A172 (cell line): ENCODE data around the gene CDR2L. TPM values are rescaled to one million over a fixed set of nuclear protein-coding genes. Genes with fewer than 3 reads are reported as not detected.
"Not testable (repeated sequence)": the region's sequence is repeated elsewhere in the genome, so short reads cannot be mapped to it uniquely, and the experiment has no call there.

Experiments
- DNase-seq: peaks from one replicate; pipeline ENCODE4 v3.0.0-alpha.2; 2015; ENCODE audit warnings: low spot score
- total RNA-seq: library from RNA; depleted of rRNA; stranded (reverse); fragments of >200 nt; shearing (Covaris generic); gene quantifications from 2 replicates; pipeline ENCODE4 v1.2.3, GENCODE V29; 2014; rRNA removed

CDR2L gene
- total RNA-seq, 1 experiment from 2014 or later, result 26.6 TPM

DNA sequence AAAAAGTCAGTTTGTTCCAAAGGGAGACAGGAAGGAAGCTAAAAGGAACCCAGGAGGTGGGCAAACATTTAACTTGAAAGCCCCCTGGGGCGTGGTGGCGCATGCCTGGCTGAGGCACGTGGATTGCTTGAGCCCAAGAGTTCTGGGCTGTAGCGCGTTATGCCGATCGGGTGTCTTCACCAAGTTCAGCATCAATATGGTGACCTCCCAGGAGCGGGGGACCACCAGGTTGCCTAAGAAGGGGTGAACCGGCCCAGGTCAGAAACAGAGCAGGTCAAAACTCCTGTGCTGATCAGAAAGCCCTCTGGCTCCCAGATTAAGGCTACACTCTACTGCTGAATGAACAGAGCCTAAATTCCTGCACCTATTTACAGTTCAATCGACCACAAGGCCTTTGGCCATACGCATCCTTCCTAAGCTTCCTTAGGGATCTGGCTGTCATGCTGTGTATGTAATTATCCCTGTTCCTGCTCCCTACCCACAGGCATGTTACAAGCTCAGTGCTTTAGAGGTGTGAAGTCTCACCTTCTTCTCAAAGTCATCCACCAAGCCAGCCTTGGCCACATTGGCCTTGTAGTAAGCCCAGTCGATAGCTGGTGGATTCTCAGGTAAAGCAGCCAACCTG lies 54.3 kb downstream of the CDR2L start:
- no peak for DNase-seq

DNA sequence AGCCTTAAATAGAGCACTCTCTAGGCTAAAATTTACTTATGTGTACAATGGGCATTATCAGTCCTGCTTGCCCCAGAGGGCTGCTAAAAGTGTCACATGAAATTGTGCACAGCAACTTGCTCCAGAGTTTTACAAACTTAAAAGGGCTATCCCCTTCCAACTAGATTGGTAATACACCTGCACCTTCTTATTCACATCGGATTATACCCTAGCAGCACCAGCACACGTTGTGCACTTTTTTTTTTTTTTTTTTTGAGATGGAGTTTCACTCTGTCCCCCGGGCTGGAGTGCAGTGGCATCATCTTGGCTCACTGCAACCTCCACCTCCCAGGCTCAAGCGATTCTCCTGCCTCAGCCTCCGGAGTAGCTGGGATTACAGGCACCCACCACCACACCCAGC lies 56.4 kb downstream of the CDR2L start:
- not testable (repeated sequence) for DNase-seq

DNA sequence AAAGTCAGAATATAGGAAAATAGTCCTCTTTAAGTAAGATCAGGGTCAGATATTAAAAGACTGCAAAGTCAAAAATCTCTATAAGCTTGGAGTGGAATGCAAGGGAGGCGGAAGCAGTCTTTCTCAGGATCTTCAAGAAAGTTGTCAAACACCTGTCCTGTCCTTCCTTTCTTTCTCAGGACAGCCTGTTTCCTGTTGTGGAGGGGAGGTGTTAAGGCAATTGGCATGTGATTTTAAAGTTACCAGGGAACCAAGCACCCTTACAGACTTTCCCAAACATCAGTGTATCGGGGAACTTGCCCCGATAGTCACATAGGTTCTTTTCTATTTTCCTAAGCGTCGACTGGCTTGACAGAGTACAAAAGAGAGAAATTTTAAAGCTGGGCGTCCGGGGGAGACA lies 57.3 kb downstream of the CDR2L start:
- DNase-seq, result no peak

DNA sequence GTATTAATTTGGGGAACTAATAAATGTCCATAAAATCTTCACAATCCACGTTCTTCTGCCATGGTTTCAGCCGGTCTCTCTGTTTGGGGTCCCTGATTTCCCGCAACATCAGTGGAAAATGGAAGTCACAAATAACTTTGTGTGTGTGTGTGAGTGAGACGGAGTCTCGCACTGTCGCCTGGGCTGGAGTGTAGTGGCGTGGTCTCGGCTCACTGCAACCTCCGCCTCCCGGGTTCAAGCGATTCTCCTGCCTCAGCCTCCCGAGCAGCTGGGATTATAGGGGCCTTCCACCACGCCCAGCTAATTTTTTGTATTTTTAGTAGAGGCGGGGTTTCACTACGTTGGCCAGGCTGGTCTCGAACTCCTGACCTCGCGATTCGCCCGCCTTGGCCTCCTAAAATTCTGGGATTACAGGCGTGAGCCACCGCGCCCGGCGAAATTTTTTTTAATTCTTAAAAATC lies 58.5 kb downstream of the CDR2L start:
- not testable (repeated sequence) for DNase-seq

DNA sequence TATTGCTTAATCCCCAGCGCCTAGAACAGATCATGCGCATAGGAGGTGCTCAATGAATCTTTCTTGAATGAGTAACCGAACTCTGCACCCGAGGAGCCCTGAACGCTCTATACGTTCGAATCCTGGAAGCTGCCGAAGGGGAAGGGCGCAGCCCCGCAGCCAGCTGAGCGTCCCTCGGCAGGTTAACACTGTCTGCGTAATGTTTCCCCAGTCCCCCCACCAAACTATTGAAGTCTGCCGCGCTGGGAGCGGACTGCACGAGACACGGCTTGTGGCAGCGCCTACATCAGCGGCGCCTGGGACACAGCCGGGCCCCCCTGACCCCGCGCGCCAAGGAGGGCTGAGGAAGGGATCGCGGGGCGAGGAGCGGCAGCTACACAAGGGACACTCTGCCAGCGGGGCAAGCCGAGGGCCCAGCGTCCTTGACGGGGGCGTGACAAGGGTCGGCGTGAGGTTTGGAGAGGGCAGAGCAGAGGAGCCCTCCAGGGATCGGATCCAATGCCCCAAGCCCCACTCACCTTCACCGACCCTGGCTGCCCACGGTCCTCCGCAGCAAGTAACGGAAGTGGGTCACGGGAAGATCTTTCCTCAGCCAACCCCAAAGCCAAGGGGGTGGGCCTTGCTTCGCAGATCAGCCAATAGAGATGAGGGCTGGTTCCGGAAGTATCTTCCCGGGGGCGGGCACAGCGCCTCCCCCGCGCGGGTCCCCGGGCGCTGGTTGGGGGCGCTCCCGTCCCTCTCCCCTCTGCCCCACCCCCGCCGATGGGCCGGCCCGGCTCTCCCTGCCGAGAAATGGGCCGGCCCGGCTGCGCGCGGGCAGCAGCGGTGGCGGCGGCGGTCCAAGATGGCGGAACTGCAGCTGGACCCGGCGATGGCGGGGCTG lies 59.2 kb downstream of the CDR2L start, which contains the start of the genes ATP5PD and KCTD2:
ATP5PD (minus strand) TSS at position 563 of the 883 bp plus-strand sequence. CDS start 4,319 bp downstream, outside the sequence.
KCTD2 (plus strand) TSS at position 819 of the 883 bp plus-strand sequence; CDS start at position 845, 26 bp downstream.
- DNase-seq, result peak; percentile 96

DNA sequence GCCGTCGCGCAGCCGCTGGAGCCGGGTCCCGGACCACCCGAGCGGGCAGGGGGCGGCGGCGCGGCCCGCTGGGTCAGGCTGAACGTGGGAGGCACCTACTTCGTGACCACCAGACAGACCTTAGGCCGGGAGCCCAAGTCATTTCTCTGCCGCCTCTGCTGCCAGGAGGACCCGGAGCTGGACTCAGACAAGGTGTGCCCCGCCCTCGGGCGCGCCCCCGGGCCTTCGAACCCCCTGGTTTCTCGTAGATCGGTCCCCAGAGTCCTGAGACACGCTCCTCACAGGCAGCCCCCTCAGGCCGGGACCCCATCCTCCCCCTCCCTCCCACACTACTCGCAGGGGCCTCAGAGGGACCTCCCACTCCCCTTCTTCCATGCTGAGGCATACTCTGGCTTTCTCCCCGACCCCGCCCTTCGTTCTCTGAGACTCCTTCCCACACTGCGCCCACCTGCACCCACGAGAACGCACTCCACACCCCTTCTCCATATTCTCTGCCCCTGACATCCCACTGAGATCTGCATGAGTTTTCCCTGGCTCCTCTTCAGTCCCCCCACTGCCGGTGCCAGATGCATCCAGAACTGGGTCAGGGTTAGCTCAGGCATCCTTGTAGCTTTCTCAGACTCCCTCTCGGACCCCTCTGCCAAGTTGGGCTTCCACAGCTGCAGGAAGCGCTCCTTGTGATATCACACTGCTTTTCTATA lies 60.1 kb downstream of the CDR2L start:
- DNase-seq, result no peak

DNA sequence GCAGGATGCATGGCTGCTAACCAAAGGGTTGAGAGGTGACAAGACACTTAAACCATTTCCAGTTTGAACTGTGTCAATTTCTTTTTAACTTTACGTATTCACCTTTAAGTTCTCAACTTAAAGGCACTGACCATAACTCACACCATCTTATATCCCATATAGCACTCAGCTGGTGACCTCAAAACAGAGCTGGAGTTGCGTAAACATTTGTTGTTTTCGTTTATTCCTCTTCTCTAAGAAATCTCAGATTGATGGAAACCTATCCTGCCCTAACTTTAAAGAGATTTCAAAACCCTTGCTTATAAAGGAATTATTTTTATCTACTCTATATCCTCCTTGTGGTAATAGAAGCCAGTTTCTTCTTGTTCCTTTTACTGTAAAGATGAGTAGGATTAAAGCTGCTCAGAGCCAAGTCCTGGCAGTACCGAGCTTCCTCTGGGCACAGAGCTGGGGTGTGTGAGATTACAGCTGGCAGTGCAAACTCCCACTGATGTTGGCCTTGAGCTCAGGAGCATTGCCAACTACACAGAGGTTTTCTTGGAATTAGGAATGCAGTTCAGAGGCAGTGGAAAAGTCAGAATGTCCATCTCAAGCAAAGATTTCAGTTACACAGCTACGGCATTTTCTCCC lies 60.9 kb downstream of the CDR2L start:
- DNase-seq, result no peak

DNA sequence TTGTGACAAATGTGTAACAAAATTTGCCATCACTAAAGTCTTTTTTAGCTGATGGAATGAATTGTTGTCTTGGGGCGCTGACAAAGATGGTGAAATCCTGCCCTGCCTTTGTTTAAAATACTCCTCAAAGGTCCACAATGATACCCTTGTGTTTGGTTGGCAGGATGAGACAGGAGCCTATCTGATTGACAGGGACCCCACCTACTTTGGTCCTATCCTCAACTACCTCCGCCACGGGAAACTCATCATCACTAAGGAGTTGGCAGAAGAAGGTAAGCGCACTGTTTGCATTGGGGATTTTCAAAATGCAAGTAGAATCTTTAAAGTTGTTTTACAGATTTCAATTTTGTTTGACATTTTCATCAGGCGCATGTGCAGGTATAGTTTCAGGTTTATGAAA lies 61.6 kb downstream of the CDR2L start:
- no peak for DNase-seq

DNA sequence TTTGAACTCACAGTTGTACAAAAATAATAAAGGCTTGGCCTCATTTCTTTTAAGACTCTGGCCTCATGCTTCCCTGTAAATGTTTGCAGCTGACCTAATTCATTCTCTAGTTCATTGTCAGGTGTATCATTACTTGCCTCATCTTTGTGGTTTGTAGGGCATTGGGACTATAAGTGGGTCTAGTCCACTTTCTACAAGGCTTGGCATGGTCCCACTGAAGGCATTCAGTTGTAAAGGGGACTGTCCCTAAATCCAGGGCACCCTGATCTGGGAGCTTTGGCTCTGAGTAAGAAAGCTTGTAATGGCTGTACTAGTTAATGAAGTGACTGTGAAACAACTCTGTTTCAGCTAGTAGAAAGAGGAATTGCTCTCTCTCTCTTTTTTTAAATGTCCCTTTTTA lies 62.3 kb downstream of the CDR2L start:
- DNase-seq, result no peak

DNA sequence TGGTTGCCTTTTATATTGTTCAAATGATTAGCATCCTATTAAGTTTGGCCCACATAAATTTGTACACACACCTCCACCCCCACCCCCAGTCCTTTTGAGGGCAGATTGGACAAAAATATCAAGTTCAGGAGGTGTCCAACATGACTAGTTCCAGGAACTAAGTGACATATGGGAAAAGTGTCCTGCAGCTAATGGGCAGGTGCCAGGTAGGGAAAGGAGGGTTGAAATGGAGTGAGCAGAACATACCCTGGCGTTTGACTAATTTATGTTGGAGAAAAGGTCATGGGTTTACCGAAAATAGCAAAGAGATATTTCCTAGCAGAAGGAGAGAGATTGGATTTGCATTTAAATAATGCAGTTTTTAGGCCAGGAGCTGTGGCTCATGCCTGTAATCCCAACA lies 64.5 kb downstream of the CDR2L start:
- DNase-seq, result no peak

Other genes starting within 250 kb of the CDR2L start
- gene NHERF1, start 239.0 kb upstream of the CDR2L start, total RNA-seq, result 205 and 246 TPM in 2 replicates
- 22.8 and 32.5 TPM in 2 replicates for gene NAT9, start 211.3 kb upstream of the CDR2L start, total RNA-seq
- gene GRIN2C, start 127.7 kb upstream of the CDR2L start, total RNA-seq, result 0.05 and 0.69 TPM in 2 replicates
- 35.9 and 44.1 TPM in 2 replicates for gene FDXR, start 114.6 kb upstream of the CDR2L start, total RNA-seq
- gene FADS6, start 94.0 kb upstream of the CDR2L start, total RNA-seq, result not detected in 2 replicates
- gene USH1G, start 64.4 kb upstream of the CDR2L start, total RNA-seq, result 0.28 TPM in 1 of 2 replicates, not detected in the other
- not detected in 2 replicates for gene OTOP2, start 63.4 kb upstream of the CDR2L start, total RNA-seq
- not detected in 2 replicates for gene OTOP3, start 51.7 kb upstream of the CDR2L start, total RNA-seq
- gene HID1, start 14.9 kb upstream of the CDR2L start, total RNA-seq, result 0.65 and 2.7 TPM in 2 replicates
- gene MRPL58, start 25.0 kb downstream of the CDR2L start, total RNA-seq, result 135 TPM in 2 replicates
- gene ATP5PD, start 59.3 kb downstream of the CDR2L start, total RNA-seq, result 488 and 584 TPM in 2 replicates
- gene KCTD2, start 59.6 kb downstream of the CDR2L start, total RNA-seq, result 25.6 and 25.7 TPM in 2 replicates
- gene SLC16A5, start 100.3 kb downstream of the CDR2L start, total RNA-seq, result 0.10 TPM in 1 of 2 replicates, not detected in the other
- 3.2 and 6.0 TPM in 2 replicates for gene ARMC7, start 122.3 kb downstream of the CDR2L start, total RNA-seq
- gene NT5C, start 144.1 kb downstream of the CDR2L start, total RNA-seq, result 73.6 and 83.9 TPM in 2 replicates
- 626 and 687 TPM in 2 replicates for gene JPT1, start 166.9 kb downstream of the CDR2L start, total RNA-seq
- gene SUMO2, start 195.3 kb downstream of the CDR2L start, total RNA-seq, result 201 and 239 TPM in 2 replicates
- gene NUP85, start 218.0 kb downstream of the CDR2L start, total RNA-seq, result 55.6 and 59.1 TPM in 2 replicates